Measurements from ENCODE around the gene CGGBP1. TPM values are rescaled to one million over a fixed set of nuclear protein-coding genes. Genes with fewer than 3 reads are reported as not detected.
A peak's percentile ranks its signal among the peaks of the same experiment; 100 is the strongest.
"Not testable (repeated sequence)": the region's sequence is repeated elsewhere in the genome, so short reads cannot be mapped to it uniquely, and the experiment has no call there.

The CGGBP1 gene
- total RNA-seq, 1 donor from 2014 or later, result 81.8 TPM

- DNase-seq (ENCODE audit: low read depth), result no peak
Measured at GRCh38 chr3:88034491-88035275, 24.1 kb downstream of the CGGBP1 start.

GRCh38 chr3:88033808-88034207 lies 25.0 kb downstream of the CGGBP1 start:
- DNase-seq (ENCODE audit: low read depth), result no peak

- no peak for DNase-seq (ENCODE audit: low read depth)
Measured at GRCh38 chr3:88033079-88033478, 25.7 kb downstream of the CGGBP1 start.

GRCh38 chr3:88032245-88032644 lies 26.6 kb downstream of the CGGBP1 start:
- DNase-seq (ENCODE audit: low read depth), result no peak

GRCh38 chr3:88031642-88032077 lies 27.1 kb downstream of the CGGBP1 start:
- DNase-seq (ENCODE audit: low read depth), result peak; percentile 60

GRCh38 chr3:88030210-88030609 lies 28.6 kb downstream of the CGGBP1 start:
- DNase-seq (ENCODE audit: low read depth), result no peak

GRCh38 chr3:88028876-88029275 lies 29.9 kb downstream of the CGGBP1 start:
- DNase-seq (ENCODE audit: low read depth), result no peak

GRCh38 chr3:88025001-88025552 lies 33.7 kb downstream of the CGGBP1 start:
- DNase-seq (ENCODE audit: low read depth), result no peak

- DNase-seq (ENCODE audit: low read depth), result no peak
Measured at GRCh38 chr3:88019024-88019423, 39.8 kb downstream of the CGGBP1 start.

GRCh38 chr3:88015656-88016055 lies 43.1 kb downstream of the CGGBP1 start:
- not testable (repeated sequence) for DNase-seq (ENCODE audit: low read depth)

- DNase-seq (ENCODE audit: low read depth), result no peak
Measured at GRCh38 chr3:88013592-88013991, 45.2 kb downstream of the CGGBP1 start.

GRCh38 chr3:88010810-88011209 lies 48.0 kb downstream of the CGGBP1 start:
- no peak for DNase-seq (ENCODE audit: low read depth)

- no peak for DNase-seq (ENCODE audit: low read depth)
Measured at GRCh38 chr3:88009066-88009465, 49.7 kb downstream of the CGGBP1 start.

GRCh38 chr3:88005066-88005465 lies 53.7 kb downstream of the CGGBP1 start:
- DNase-seq (ENCODE audit: low read depth), result peak; percentile 65

GRCh38 chr3:88003115-88003755 lies 55.6 kb downstream of the CGGBP1 start:
- DNase-seq (ENCODE audit: low read depth), result peak; percentile 56

GRCh38 chr3:88002448-88002847 lies 56.4 kb downstream of the CGGBP1 start:
- peak; percentile 13 for DNase-seq (ENCODE audit: low read depth)

Other genes with a start within 250 kb of the CGGBP1 start
- gene ZNF654, start 250 bp upstream of the CGGBP1 start, total RNA-seq, result 10.8 and 32.2 TPM in 2 replicates
- gene C3orf38, start 91.0 kb upstream of the CGGBP1 start, total RNA-seq, result 26.7 and 35.3 TPM in 2 replicates

Measured in renal cortical epithelial cell (primary cell).